Stimulated activated CD4-positive, alpha-beta T cell treated with anti-CD3 and anti-CD28 coated beads, Interleukin-2, amount 100 ng/mL, for 48 hours (primary cell): ENCODE data around the gene GLRA1.
"Not testable (repeated sequence)": the region's sequence is repeated elsewhere in the genome, so short reads cannot be mapped to it uniquely, and the experiment has no call there.

Source experiments
- DNase-seq, 2 donors: peaks; one replicate each; pipeline ENCODE4 v3.0.0-alpha.2; 2020

Gene GLRA1

GRCh38 chr5:151811593-151812321, 112.9 kb downstream of the GLRA1 start:
- DNase-seq = no peak

GRCh38 chr5:151810897-151811296, 113.8 kb downstream of the GLRA1 start:
- DNase-seq = no peak

GRCh38 chr5:151810449-151810848, 114.2 kb downstream of the GLRA1 start:
- no peak for DNase-seq

GRCh38 chr5:151808451-151809169, 116.0 kb downstream of the GLRA1 start:
- no peak for DNase-seq

GRCh38 chr5:151805414-151806223, 119.0 kb downstream of the GLRA1 start:
- DNase-seq = no peak

- DNase-seq = no peak
Observed at GRCh38 chr5:151800532-151800931, 124.1 kb downstream of the GLRA1 start.

- DNase-seq = no peak
Observed at GRCh38 chr5:151799407-151799806, 125.2 kb downstream of the GLRA1 start.

- DNase-seq = no peak
Observed at GRCh38 chr5:151798674-151799073, 126.0 kb downstream of the GLRA1 start.

GRCh38 chr5:151795426-151795825, 129.2 kb downstream of the GLRA1 start:
- no peak for DNase-seq

GRCh38 chr5:151793358-151793757, 131.3 kb downstream of the GLRA1 start:
- DNase-seq = no peak

- DNase-seq = no peak
Observed at GRCh38 chr5:151787817-151788216, 136.8 kb downstream of the GLRA1 start.

GRCh38 chr5:151786468-151786867, 138.2 kb downstream of the GLRA1 start:
- DNase-seq = no peak

GRCh38 chr5:151784141-151784540, 140.5 kb downstream of the GLRA1 start:
- DNase-seq = no peak

GRCh38 chr5:151783664-151784063, 141.0 kb downstream of the GLRA1 start:
- DNase-seq = not testable (repeated sequence)

GRCh38 chr5:151781201-151781600, 143.4 kb downstream of the GLRA1 start:
- DNase-seq = no peak

GRCh38 chr5:151780348-151780747, 144.3 kb downstream of the GLRA1 start:
- DNase-seq = no peak

- DNase-seq = no peak
Observed at GRCh38 chr5:151779531-151780125, 145.0 kb downstream of the GLRA1 start.

GRCh38 chr5:151775025-151775606, 149.5 kb downstream of the GLRA1 start:
- no peak for DNase-seq

- no peak for DNase-seq
Observed at GRCh38 chr5:151773951-151774350, 150.7 kb downstream of the GLRA1 start.

- no peak for DNase-seq
Observed at GRCh38 chr5:151772846-151773561, 151.6 kb downstream of the GLRA1 start.
